ENCODE data around the gene PCNX4.

The PCNX4 gene

GRCh38 chr14:60204843-60205774, 113.4 kb downstream of the PCNX4 start:
- TF ChIP-seq CTCF (IDR thresholded peaks at IDR 0.05; ENCODE audit: borderline replicate concordance, extremely low read depth, low read length, poor library complexity, severe bottlenecking) (no peak), EZH2 (IDR thresholded peaks at IDR 0.05; ENCODE audit: borderline replicate concordance, low read depth, low read length, severe bottlenecking) (no peak)
- H3K9me3 ChIP-seq (ENCODE audit: insufficient read depth, low read length, severe bottlenecking) = no peaks in the 10 kb centered on the region
- H3K79me2 ChIP-seq (ENCODE audit: insufficient read depth, low read length) = no peaks in the 10 kb centered on the region
- DNase-seq (no peak), ATAC-seq (ENCODE audit: insufficient read depth, low read depth) (no peak)
- no peak overlapping the region for H3K9ac ChIP-seq (ENCODE audit: low read depth, low read length)
- no peak overlapping the region for H3K27ac ChIP-seq (ENCODE audit: low read length)
- H3K4me2 ChIP-seq (ENCODE audit: insufficient read depth, low read length) = no peak overlapping the region
- no peaks in the 10 kb centered on the region for H4K20me1 ChIP-seq (ENCODE audit: insufficient read depth, low read length)
- H3K4me1 ChIP-seq (ENCODE audit: insufficient read depth, low read length) = no peaks in the 10 kb centered on the region
- H3K4me3 ChIP-seq (ENCODE audit: low read depth in 1 of 2, low read length in 2 of 2) = no peak overlapping the region
- peaks cover 22% of the 10 kb centered on the region for H3K27me3 ChIP-seq (ENCODE audit: insufficient read depth, low read length, poor library complexity)
- H3K36me3 ChIP-seq (ENCODE audit: insufficient read depth, low read length) = no peaks in the 10 kb centered on the region
- H2AFZ ChIP-seq (ENCODE audit: low read depth, low read length) = no peak overlapping the region

GRCh38 chr14:60206249-60206670, 114.5 kb downstream of the PCNX4 start:
- DNase-seq (no peak), ATAC-seq (ENCODE audit: insufficient read depth, low read depth) (no peak)
- no peak overlapping the region for H3K27ac ChIP-seq (ENCODE audit: low read length)
- H2AFZ ChIP-seq (ENCODE audit: low read depth, low read length) = no peak overlapping the region
- H3K9ac ChIP-seq (ENCODE audit: low read depth, low read length) = no peak overlapping the region
- no peaks in the 10 kb centered on the region for H4K20me1 ChIP-seq (ENCODE audit: insufficient read depth, low read length)
- no peaks in the 10 kb centered on the region for H3K36me3 ChIP-seq (ENCODE audit: insufficient read depth, low read length)
- no peak overlapping the region for H3K4me3 ChIP-seq (ENCODE audit: low read depth in 1 of 2, low read length in 2 of 2)
- no peak overlapping the region for H3K4me2 ChIP-seq (ENCODE audit: insufficient read depth, low read length)
- peaks cover 22% of the 10 kb centered on the region for H3K27me3 ChIP-seq (ENCODE audit: insufficient read depth, low read length, poor library complexity)
- H3K4me1 ChIP-seq (ENCODE audit: insufficient read depth, low read length) = no peaks in the 10 kb centered on the region
- TF ChIP-seq CTCF (IDR thresholded peaks at IDR 0.05; ENCODE audit: borderline replicate concordance, extremely low read depth, low read length, poor library complexity, severe bottlenecking) = no peak
- no peak for TF ChIP-seq EZH2 (IDR thresholded peaks at IDR 0.05; ENCODE audit: borderline replicate concordance, low read depth, low read length, severe bottlenecking)
- no peaks in the 10 kb centered on the region for H3K79me2 ChIP-seq (ENCODE audit: insufficient read depth, low read length)
- no peaks in the 10 kb centered on the region for H3K9me3 ChIP-seq (ENCODE audit: insufficient read depth, low read length, severe bottlenecking)

GRCh38 chr14:60206837-60207533, 115.3 kb downstream of the PCNX4 start:
- Histone ChIP-seq H3K27me3 (ENCODE audit: insufficient read depth, low read length, poor library complexity) (peaks cover 22% of the 10 kb centered on the region), H3K27ac (ENCODE audit: low read length) (no peak overlapping the region), H4K20me1 (ENCODE audit: insufficient read depth, low read length) (no peaks in the 10 kb centered on the region), H3K79me2 (ENCODE audit: insufficient read depth, low read length) (no peaks in the 10 kb centered on the region), H3K4me3 (ENCODE audit: low read depth in 1 of 2, low read length in 2 of 2) (no peak overlapping the region), H3K4me2 (ENCODE audit: insufficient read depth, low read length) (no peak overlapping the region), H3K4me1 (ENCODE audit: insufficient read depth, low read length) (no peaks in the 10 kb centered on the region), H3K9me3 (ENCODE audit: insufficient read depth, low read length, severe bottlenecking) (no peaks in the 10 kb centered on the region), H3K9ac (ENCODE audit: low read depth, low read length) (no peak overlapping the region), H3K36me3 (ENCODE audit: insufficient read depth, low read length) (no peaks in the 10 kb centered on the region), H2AFZ (ENCODE audit: low read depth, low read length) (no peak overlapping the region)
- ATAC-seq (ENCODE audit: insufficient read depth, low read depth) (no peak), DNase-seq (no peak)
- TF ChIP-seq EZH2 (IDR thresholded peaks at IDR 0.05; ENCODE audit: borderline replicate concordance, low read depth, low read length, severe bottlenecking) (no peak), CTCF (IDR thresholded peaks at IDR 0.05; ENCODE audit: borderline replicate concordance, extremely low read depth, low read length, poor library complexity, severe bottlenecking) (no peak)
